ENCODE results near the gene DEPDC1B. TPM values are rescaled to one million over a fixed set of nuclear protein-coding genes. Genes with fewer than 3 reads are reported as not detected.

Gene DEPDC1B
- polyA plus RNA-seq, 1 donor from 2014 or later: 7.1 TPM

DNA sequence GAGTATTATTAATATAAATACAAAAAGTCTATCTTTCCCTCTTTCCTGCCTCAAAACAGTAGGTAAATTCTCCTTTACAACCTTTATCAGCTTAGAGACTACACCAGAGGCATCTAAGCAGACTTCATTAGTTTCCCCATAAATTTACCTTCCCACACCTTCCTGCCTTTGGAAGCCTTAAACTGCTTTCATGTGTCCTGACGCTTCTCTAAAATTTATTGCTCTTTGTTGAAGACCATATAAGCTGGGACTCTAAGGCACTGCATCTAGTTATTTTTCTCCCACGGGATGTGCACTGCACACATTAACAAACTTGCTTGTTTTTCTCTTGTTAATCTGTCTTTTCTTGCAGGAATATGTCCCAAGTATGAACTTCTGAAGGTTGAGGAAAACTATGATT lies 51.8 kb downstream of the DEPDC1B start:
- no peak for TF ChIP-seq EZH2 (IDR thresholded peaks at IDR 0.05; ENCODE audit: borderline replicate concordance, insufficient read depth, low read length, poor library complexity, severe bottlenecking)
- TF ChIP-seq TAF1 (IDR thresholded peaks at IDR 0.05; ENCODE audit: low read depth): no peak
- TF ChIP-seq POLR2AphosphoS5 (IDR thresholded peaks at IDR 0.05): no peak
- no peak for TF ChIP-seq EP300 (conservative IDR thresholded peaks at IDR 0.05; ENCODE audit: poor library complexity, severe bottlenecking)
- TF ChIP-seq RAD21 (conservative IDR thresholded peaks at IDR 0.05): no peak
- TF ChIP-seq MXI1 (conservative IDR thresholded peaks at IDR 0.05; ENCODE audit: poor library complexity, severe bottlenecking): no peak
- TF ChIP-seq REST (IDR thresholded peaks at IDR 0.05; ENCODE audit: borderline replicate concordance): no peak
- TF ChIP-seq SMC3 (conservative IDR thresholded peaks at IDR 0.05; ENCODE audit: poor library complexity): no peak
- TF ChIP-seq CTCF (IDR thresholded peaks at IDR 0.05; ENCODE audit: poor library complexity, severe bottlenecking): no peak
- Histone ChIP-seq H2AFZ (ENCODE audit: low read depth, low read length) (no peak overlapping the region), H3K9me2 (ENCODE audit: insufficient read depth, low read length) (no peaks in the 10 kb centered on the region), H3K4me3 (ENCODE audit: low read length) (no peak overlapping the region), H3K36me3 (ENCODE audit: insufficient read depth, low read length) (no peaks in the 10 kb centered on the region), H3K27ac (ENCODE audit: low read length) (no peak overlapping the region), H3K4me2 (ENCODE audit: low read length) (no peak overlapping the region), H3K9me3 (ENCODE audit: low read length) (no peaks in the 10 kb centered on the region), H4K20me1 (ENCODE audit: insufficient read depth) (no peaks in the 10 kb centered on the region), H3K79me2 (replicated peaks; ENCODE audit: insufficient read depth, low read length) (peaks cover 3% of the 10 kb centered on the region), H3K27me3 (ENCODE audit: insufficient read depth, low read depth, low read length) (no peaks in the 10 kb centered on the region), H3F3A (ENCODE audit: insufficient read depth, low read length, poor library complexity, severe bottlenecking) (no peaks in the 10 kb centered on the region), H3K9ac (ENCODE audit: low read length) (no peak overlapping the region)

- H3F3A ChIP-seq (ENCODE audit: insufficient read depth, low read length, poor library complexity, severe bottlenecking): no peaks in the 10 kb centered on the region
- no peak for TF ChIP-seq TAF1 (IDR thresholded peaks at IDR 0.05; ENCODE audit: low read depth)
- no peak for TF ChIP-seq POLR2AphosphoS5 (IDR thresholded peaks at IDR 0.05)
- TF ChIP-seq SMC3 (conservative IDR thresholded peaks at IDR 0.05; ENCODE audit: poor library complexity): no peak
- no peak for TF ChIP-seq CTCF (IDR thresholded peaks at IDR 0.05; ENCODE audit: poor library complexity, severe bottlenecking)
- no peak for TF ChIP-seq REST (IDR thresholded peaks at IDR 0.05; ENCODE audit: borderline replicate concordance)
- TF ChIP-seq EZH2 (IDR thresholded peaks at IDR 0.05; ENCODE audit: borderline replicate concordance, insufficient read depth, low read length, poor library complexity, severe bottlenecking): no peak
- no peak for TF ChIP-seq MXI1 (conservative IDR thresholded peaks at IDR 0.05; ENCODE audit: poor library complexity, severe bottlenecking)
- no peak for TF ChIP-seq RAD21 (conservative IDR thresholded peaks at IDR 0.05)
- no peak for TF ChIP-seq EP300 (conservative IDR thresholded peaks at IDR 0.05; ENCODE audit: poor library complexity, severe bottlenecking)
Measured at GRCh38 chr5:60640901-60641300, 59.1 kb downstream of the DEPDC1B start.

More at GRCh38 chr5:60640901-60641300, 59.1 kb downstream of the DEPDC1B start:
- Histone ChIP-seq H3K79me2 (replicated peaks; ENCODE audit: insufficient read depth, low read length) (no peaks in the 10 kb centered on the region), H3K9me2 (ENCODE audit: insufficient read depth, low read length) (no peaks in the 10 kb centered on the region), H3K4me3 (ENCODE audit: low read length) (no peak overlapping the region), H3K9me3 (ENCODE audit: low read length) (no peaks in the 10 kb centered on the region), H3K9ac (ENCODE audit: low read length) (no peak overlapping the region), H2AFZ (ENCODE audit: low read depth, low read length) (no peak overlapping the region), H3K27me3 (ENCODE audit: insufficient read depth, low read depth, low read length) (no peaks in the 10 kb centered on the region), H3K4me2 (ENCODE audit: low read length) (no peak overlapping the region), H3K36me3 (ENCODE audit: insufficient read depth, low read length) (no peaks in the 10 kb centered on the region), H4K20me1 (ENCODE audit: insufficient read depth) (no peaks in the 10 kb centered on the region), H3K27ac (ENCODE audit: low read length) (no peak overlapping the region)

Measured in neural cell (in vitro differentiated cells).